ENCODE measurements around the gene CENPH. TPM values are rescaled to one million over a fixed set of nuclear protein-coding genes. Genes with fewer than 3 reads are reported as not detected.

The CENPH gene
- total and polyA plus RNA-seq, 2 of the 8 experiments (the other 6 are each of a cell fraction or from before 2014, with no cell fraction given), result 69.0 to 82.8 TPM

GRCh38 chr5:69188811-69189161, 597 bp upstream of the CENPH start (continued):
- TF ChIP-seq CTCF (IDR thresholded peaks at IDR 0.05; ENCODE audit: control extremely low read depth in 1 of 3, insufficient read depth in 1 of 3, low read depth in 1 of 3, low read length in 3 of 3) (no peak), E2F6 (IDR thresholded peaks at IDR 0.05) (no peak), CTBP2 (IDR thresholded peaks at IDR 0.05; ENCODE audit: borderline replicate concordance, insufficient read depth, insufficient read length, low read length) (no peak), TBP (IDR thresholded peaks at IDR 0.05; ENCODE audit: low read depth, low read length) (no peak), BCL11A (IDR thresholded peaks at IDR 0.05; ENCODE audit: low read depth in 2 of 2, low read length in 2 of 2) (no peak), MAFK (IDR thresholded peaks at IDR 0.05; ENCODE audit: low read depth, low read length) (no peak)

Measured in H1 (cell line).